HG03565 (cell line): ENCODE results near the gene ACSF2.

Source experiments
- ATAC-seq: cut with Tn5 transposase; IDR thresholded peaks from one replicate; pipeline ENCODE4 v1.9.1; 2021; ENCODE audit warnings: mild to moderate bottlenecking, moderate library complexity; ENCODE audit not compliant: unreplicated experiment

Gene ACSF2

DNA sequence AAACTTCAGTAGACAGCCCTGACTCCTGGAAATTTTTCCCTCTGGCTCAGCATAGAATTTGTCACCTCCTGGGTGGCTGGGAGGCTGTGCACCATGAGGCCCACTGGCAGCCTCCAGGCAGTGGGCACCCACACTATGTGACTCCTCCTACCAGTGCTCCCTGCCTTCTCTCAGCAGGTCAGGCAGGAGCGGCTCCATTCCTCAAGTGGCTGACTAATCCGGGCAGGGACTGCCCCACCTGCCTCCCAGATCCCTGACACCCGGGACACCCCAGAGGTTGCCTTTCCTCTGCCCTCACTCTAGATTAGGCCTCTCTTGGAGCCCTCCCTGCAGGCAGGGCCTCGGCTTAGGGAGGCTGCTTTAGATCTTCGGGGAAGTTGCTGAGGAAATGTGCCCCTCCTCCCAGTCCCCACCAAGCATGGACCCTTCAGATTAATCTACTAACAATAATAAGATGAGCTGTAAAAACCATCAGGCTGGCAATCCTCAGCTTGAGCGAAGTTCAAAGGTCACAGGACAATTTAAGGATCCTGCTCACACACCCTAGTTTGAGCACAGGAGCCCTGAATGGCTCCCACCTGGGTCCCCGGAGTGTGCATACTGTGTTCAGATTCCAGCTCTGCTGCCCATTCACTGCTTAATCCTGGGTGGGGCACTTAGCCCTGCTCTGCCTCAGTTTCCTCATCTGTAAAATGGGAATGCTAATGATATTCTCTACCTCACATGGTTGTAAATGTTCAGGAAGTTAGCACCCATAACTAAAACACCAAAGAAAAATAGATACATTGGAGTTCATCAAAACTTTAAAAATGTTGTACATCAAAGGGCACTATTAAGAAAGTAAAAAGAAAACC, 72.2 kb downstream of the ACSF2 start:
- no peak for ATAC-seq

DNA sequence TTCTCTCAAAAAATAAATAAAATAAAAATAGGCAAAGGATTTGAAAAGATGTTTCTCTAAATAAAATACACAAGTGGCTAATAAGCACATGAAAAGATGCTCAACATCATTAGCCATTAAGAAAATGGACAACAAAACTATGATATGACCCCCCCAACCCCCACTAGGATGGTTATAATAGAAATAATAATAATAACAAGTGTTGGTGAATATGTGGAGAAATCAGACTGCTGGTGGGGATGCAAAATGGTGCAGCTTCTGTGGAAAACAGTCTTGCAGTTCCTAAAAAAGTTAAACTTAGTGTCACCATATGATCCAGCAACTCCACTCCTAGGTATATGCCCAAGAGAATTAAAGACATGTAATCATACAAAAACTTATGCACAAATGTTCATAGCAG, 73.3 kb downstream of the ACSF2 start:
- ATAC-seq: no peak

DNA sequence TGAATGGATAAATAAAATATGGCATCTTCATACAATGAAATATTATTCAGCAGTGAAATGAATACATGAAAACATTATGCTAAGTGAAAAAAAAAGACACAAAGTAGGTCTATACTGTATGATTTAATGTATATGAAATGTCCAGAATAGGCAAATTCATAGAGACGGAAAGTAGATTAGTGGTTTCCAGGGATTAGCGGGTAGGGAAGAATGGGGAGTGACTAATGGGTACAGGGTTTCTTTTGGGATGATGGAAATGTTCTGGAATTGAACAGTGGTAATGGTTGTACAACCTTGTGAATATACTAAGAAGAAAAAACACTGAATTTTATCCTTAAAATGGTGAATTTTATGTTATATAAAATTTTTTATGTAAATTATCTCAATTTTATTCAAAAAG, 73.7 kb downstream of the ACSF2 start:
- no peak for ATAC-seq

DNA sequence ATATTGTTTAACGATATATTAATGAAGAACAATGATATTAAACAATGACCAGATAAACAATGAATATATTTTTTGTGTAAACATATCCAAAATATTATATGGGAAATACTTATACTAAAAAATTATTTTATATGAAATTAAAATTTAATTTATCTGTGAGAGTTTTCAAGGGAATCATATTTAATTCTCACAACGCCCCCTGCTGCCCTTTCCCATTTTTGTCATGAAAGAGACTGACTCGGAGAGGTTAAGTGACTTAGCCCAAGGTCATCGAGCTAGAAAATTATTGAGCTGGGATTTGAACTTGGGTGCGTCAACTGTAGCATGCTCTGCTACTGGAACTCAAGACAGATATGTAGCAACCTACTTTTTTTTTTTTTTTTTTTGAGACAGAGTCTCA, 75.0 kb downstream of the ACSF2 start:
- ATAC-seq: no peak

DNA sequence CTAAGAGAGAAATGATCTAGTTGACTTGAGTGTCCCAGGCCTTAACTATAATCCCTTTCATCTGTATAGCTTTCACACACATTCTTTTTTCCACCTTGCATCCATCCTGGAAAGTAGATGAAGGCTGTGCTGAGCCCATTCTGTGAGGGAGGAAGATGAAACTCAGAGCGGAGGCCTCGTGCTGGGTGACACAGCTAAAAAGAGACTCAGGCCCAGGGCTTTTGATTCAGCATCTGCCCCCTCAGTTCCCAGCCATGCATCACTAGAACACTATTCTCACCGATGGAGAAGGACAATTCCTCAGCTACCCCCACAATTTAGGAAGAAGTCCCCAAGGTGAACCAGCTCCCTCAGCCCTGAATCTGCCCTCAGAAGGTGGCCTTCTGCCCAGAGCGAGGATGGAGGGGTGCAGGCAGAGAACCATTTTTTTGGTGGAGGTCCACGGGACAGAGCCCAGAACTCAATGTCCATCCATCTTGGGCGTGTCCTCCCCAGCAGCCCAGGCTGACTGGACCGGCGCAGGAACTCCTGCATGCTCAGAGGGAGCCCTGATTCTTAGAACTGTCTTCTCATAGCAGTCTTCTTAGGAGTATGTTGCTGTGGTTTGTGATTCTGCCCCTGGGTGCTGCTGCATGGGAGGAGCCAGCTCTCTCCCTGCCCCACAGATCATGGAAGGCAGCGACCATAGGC, 76.4 kb downstream of the ACSF2 start:
- no peak for ATAC-seq

DNA sequence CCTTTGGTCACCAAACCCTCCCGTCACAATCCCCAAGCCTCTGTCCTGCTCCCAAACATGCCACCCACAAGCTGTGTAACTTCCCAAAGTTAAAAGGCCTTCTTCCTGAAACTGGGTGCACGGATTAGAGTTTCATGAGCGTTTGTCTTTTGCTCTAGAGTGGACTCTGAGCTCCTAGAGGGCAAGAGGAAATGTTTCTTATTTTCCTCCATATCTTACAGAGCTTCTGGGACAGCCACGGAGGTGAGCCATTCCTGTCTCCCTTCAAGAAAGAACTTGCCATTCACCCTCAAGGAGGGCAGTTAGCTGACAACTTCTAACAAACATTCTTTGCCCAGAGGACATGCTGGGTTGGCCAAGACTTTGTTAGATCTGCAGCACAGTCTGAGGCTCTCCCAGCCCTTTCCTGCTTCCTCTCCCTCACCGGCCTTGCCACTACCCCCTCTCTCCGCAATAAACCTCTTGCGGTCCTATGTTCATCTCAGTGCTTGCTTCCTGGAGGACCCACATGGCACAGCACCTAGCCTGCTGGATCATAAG, 79.6 kb downstream of the ACSF2 start:
- ATAC-seq: no peak

DNA sequence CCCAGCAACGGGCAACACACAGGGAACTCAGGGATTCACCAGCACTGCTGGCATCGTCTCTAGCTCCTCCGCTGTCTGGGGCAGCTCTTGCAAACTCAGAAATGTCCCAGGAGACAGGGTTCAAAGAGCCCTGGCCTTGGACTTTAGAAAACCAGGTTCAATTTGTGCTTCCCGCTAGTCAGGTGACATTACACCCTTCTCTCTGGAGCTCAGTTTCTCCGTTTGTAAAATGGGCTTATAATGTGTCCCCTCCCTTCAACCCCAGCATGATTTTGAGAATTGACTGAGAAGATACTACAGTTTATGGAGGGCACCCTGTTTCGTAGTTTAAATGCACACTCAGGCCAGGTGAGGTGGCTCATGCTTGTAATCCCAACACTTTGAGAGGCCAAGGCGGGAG, 80.3 kb downstream of the ACSF2 start:
- ATAC-seq: no peak

DNA sequence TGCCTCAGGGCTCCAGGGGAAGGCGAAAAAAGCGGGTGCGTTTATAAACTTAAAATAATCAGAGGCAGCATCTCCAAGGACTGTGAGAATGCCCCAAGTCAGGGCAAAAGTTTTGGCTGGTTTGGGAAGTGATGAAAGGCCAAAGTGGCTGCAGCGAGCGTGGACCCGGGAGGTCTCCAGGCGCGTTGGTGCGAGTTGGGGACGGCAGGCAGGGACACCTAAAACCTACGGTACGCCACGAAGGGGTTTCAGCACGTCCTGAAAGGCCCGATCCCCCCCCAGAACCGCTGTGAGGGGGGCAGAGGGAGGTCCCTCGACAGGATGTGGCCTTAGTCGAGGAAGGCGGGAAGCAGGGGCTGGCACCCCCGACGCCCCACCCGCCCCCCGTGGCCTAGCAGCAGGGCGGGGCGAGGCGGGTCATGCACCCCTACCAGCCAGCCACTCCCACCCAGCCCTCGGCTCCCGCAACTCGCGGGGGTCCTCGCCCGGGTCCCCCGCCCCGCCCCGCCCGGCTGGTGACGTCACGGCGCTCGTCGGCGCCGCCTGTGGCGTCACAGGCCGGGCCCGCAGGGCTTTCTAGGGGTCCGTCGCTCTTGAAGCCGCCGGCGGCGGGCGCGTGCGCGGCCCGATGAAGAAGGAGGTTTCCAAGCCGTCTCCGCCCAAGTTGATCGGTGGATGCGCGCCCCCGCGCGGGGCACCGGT, 82.0 kb downstream of the ACSF2 start, which contains the start of gene MYCBPAP:
Gene MYCBPAP, plus strand, starts transcription at position 569 of the 702 bp plus-strand sequence. CDS start 236 bp downstream, outside the sequence.
- ATAC-seq: no peak

DNA sequence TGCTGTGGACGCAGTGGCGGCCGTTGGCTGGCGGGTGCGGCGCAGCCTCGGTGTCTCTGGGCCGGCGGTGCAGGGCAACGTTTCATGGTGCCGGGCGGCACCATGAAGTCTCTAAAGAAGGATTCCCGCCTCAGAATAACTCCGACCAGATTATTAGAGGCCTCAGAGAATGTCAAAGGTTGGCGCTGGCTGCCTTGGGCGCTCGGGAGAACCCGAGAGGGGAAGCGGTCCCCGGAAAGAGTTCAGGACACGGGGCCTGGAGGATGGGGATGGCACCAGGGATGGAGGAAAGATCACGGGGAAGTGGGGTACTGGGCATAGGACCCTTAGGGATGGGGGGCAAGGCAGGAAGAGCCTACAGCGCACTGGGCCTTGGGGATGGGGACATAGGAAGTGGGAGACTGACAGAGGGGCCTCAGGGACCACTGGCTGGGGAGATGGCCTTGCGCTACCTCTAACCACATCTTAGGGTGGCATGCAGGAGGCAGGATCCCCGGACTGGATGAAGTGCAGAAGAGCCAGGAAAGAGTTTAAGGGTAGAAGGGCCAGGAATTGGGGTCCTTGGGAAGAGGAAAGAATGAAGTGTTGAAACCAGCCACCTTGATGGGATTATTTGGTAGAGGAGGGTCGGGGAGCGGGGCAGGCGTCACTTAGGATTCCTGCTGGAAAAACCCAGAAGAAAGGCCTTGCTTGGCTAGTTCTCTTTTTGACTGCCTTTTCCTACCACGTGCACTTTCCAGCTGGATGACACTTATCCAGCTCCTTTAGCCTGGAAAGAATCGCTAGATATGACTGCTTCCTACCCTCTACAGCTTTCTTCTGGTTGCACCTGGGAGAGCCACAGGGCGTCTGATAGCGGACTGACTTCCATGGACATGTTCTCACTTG, 82.8 kb downstream of the ACSF2 start:
- ATAC-seq: no peak

DNA sequence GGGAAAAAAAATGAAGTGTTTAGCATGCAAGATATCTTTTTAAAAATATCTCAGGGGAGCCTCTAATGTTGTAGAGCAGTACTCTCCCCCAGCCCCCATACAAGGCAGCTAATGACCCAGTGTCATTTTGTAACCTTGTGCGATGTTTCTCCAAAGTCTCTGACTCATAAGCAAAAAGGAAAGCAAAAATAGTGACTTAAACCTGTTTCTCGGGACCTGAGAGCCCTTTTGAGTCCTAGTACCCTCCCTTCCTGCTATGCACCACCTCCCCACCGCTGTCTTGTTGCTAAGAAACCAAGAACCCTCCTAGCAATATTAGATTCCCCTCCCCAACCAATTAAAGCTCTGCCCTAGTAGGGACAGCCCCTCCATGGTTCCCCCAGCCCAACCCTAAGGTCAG, 85.0 kb downstream of the ACSF2 start:
- ATAC-seq: peak; percentile 81

DNA sequence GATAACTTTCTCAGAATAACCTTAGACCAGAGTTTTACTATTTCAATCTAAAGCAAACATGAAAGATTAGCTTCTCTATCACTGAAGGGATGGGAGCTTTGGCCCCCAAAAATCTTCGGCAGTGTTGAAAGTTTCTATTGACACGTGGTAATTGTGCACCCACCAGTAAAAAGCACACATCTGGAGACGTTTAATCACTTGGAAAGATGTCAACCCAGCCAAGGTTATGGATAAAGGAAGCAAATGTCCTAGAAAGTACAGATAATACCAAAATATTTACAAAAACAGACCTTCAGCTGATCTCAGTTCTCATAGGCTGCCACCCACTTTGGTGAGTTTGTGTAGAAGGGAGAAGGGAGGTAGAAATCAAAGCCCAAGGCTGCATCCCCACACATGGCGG, 87.5 kb downstream of the ACSF2 start:
- no peak for ATAC-seq

DNA sequence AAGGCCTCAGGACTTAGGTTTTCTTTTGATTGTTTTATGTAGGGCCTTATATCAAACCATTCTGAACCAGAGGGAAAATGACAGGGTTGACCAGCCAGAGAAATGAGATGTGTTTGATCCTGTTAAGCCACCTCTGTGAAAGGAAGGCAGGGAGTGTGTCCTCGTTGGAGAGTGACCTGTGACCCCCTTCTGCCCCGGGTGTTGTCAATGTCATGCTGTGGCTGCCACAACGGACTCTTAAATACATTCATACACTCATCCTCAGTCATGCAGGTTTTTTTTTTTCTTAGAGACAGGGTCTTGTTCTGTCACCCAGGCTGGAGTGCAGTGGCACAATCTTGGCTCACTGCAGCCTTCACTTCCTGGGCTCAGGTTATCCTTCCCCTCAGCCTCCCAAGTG, 88.4 kb downstream of the ACSF2 start:
- no peak for ATAC-seq

DNA sequence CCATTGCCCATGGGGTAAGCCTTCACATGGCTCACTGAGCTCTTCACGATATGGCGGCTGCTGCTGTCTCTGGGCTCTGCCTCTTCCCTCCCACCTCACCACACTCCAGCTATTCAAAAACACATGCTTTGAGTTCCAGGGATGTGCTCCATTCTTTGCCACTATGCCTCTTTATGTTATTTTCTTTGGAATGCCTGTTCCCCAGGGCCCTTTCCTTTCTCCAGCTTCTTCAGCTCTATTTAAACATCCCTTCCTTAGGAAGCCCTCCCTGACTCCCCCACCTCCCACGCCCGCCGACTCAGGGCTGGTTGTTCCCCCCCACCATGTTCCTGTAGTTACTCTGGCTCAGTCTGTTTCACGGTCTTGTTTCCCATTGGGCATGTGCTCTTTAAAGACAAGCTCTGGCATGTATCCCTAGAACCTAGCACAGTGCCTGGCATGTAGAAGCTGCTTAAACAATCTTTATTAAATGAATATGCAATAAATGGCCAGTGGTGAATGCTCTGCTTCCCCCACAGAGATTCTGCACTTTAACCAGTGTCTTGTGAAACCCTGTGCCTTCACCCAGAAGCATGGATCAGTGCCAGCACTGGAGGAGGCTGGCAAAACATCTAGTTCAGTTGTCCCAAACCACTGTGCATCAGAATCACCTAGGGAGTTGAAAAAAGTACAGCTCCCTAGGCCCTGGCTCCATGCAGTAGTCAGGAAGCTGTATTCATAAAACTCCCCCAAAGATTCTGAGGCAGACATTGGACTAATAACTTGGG, 89.1 kb downstream of the ACSF2 start:
- no peak for ATAC-seq

DNA sequence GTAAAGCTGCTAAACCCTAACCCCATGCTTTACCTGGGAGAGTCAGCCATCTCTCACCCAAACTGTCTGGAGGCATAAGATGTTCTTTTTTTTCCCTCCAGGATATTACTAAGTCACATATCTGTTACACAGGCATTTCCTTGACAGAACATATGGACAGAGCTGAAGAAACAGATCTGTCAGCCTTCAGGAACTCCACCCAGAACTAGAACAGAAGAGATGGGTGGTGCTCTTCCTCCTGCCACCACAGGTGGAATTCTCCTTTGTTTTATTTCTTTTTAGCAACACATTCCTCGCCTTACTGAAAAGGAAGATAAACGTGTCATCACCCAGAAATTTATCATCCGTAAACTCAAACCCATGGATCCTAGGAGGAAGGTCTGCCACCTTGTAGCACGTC, 91.0 kb downstream of the ACSF2 start:
- ATAC-seq: no peak

DNA sequence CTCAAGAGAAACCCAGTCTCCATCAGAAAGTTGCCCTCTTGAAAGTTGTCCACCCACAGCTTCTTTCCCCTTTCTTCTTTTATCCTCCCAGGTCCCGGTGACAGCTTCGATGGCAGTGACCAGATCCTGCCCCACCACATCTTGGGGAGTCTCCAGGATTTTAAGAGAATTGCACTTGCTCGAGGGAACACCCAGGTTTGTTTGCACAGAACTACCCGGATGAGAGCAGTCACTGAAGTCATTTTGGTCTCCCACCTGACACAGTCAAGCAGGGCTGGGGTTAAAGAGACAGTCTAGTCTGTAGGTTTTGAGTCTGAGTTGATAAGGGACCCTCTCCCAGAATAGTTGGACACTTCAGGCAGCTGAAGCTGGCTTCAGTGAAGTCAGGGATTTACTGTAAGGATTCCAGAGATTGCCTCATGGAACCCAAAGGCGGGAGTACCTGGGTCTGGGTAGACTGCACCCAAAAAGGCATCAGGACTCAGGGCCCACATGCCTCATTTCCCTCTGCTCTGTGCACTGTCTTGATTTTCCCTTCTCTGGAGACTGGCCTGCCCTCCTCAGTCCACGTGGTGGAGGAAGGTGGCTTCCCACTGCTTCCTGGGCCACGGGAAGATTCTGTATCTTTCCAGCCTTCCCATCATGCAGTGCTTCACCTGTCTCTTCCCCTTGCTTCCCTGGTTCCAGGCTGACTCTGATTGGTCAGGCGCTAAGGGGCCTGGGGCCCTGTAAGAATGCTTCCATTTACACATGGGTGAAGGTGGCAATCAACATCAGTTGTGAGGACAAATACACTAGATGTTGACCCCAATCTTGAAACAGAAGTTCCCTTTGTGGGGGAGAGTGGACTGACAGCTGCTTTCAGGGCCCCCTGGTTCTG, 91.7 kb downstream of the ACSF2 start:
- no peak for ATAC-seq

DNA sequence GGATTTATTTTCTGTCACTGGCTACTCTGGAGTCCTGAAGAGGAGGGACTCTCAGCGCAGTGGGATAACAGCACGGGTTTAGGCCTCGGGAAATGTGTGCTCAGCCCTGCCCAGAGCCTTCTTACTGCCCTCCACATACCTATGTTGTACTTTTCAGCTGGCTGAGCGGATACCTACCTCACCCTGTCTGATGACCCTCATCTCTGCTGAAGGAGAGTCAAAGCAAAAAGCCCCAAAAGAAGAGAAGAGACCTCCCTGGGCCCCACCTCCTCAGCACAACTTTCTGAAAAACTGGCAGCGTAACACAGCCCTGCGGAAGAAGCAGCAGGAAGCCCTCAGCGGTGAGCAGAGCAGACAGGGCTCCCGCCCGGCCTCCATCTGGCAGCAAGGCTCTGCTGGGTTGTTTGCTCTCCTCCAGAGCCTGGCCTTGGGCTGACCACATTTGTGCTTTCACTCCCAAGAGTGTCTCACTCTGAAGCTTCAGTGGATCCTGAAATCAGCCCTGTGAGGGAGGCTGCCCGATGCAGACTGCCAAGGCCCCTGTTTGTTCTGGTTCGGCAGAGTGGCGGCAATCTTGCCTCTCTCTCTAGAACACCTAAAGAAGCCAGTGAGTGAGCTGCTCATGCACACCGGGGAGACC, 92.5 kb downstream of the ACSF2 start:
- no peak for ATAC-seq

DNA sequence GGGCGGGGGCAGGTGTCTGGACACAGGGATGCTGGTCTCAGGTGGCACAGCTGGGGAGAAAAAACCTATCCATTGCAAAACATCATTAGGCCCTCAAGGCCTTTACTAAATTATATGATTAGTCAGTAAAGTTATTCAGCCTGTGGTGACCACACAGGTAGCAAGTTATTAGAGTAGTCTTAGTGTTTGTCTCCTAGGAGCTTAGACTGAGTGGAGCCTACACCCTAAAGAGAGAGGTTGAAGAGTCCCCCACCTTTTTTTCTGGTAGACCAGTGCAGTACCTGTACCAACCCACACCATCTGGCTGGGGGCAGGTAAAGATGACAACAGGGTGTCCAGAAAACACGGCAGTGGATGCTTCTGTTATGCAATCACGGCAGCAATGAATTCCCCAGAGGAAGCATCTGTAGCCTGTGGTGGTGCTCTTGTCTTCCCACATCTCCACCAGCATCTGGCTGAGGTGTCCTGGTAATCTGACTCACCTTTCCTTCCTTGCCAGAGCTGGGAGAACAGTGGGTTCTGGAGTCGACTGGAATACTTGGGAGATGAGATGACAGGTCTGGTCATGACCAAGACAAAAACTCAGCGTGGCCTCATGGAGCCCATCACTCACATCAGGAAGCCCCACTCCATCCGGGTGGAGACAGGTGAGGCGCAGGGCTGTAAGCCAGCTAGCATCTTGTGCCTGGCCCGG, 93.3 kb downstream of the ACSF2 start:
- ATAC-seq: no peak

DNA sequence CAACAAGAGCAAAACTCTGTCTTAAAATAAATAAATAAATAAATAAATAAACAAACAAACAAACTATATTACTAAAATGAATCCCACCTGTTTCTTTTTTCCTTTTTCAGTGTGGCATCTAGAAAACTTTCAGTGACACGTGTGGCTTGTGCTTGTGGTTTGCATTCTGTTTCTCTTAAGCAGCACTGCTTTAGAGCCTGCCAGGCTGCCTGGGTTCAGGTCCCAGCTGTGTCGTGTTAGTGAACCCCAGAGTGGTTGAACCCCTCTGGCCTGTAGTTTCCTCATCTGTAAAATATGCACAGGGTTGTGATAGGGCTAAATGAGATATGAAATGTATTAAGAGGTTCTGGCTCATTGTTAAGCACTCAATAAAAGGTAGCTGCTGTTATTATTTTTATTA, 94.5 kb downstream of the ACSF2 start:
- no peak for ATAC-seq
